Umbilical cord (tissue), 2 donors: ENCODE measurements around the gene LPCAT2. TPM values are rescaled to one million over a fixed set of nuclear protein-coding genes. Genes with fewer than 3 reads are reported as not detected.
"Not testable (repeated sequence)": the region's sequence is repeated elsewhere in the genome, so short reads cannot be mapped to it uniquely, and the experiment has no call there.

ENCODE experiments used
- DNase-seq: peaks from one replicate; pipeline ENCODE4 v3.0.0-alpha.2; 2015; ENCODE audit warnings: low spot score
- total RNA-seq: library from RNA; depleted of rRNA; stranded (reverse); fragments of >200 nt; gene quantifications from one replicate; pipeline ENCODE4 v1.2.3, GENCODE V29; 2014; ENCODE audit warnings: low replicate concordance; ENCODE audit not compliant: insufficient read depth

Gene LPCAT2
- total RNA-seq, 1 donor from 2014 or later, result 47.7 TPM

- peak; percentile 78 for DNase-seq
These were observed 76.8 kb downstream of the LPCAT2 start for GRCh38 chr16:55585631-55586030.

GRCh38 chr16:55588799-55589198, 79.9 kb downstream of the LPCAT2 start:
- DNase-seq, result no peak

GRCh38 chr16:55592306-55592705, 83.4 kb downstream of the LPCAT2 start:
- DNase-seq, result no peak

- peak; percentile 38 for DNase-seq
These were observed 89.1 kb downstream of the LPCAT2 start for GRCh38 chr16:55597928-55598327.

- DNase-seq, result peak; percentile 20
These were observed 97.0 kb downstream of the LPCAT2 start for GRCh38 chr16:55605754-55606336.

- DNase-seq, result no peak
These were observed 104.9 kb downstream of the LPCAT2 start for GRCh38 chr16:55613613-55614335.

- no peak for DNase-seq
These were observed 106.2 kb downstream of the LPCAT2 start for GRCh38 chr16:55615071-55615470.

- not testable (repeated sequence) for DNase-seq
These were observed 106.8 kb downstream of the LPCAT2 start for GRCh38 chr16:55615670-55616069.

- DNase-seq, result no peak
These were observed 112.9 kb downstream of the LPCAT2 start for GRCh38 chr16:55621771-55622170.

- no peak for DNase-seq
These were observed 113.4 kb downstream of the LPCAT2 start for GRCh38 chr16:55622272-55622671.

- DNase-seq, result no peak
These were observed 114.2 kb downstream of the LPCAT2 start for GRCh38 chr16:55622930-55623561.

GRCh38 chr16:55623640-55624039, 114.8 kb downstream of the LPCAT2 start:
- no peak for DNase-seq

- no peak for DNase-seq
These were observed 115.8 kb downstream of the LPCAT2 start for GRCh38 chr16:55624696-55625095.

GRCh38 chr16:55625843-55626242, 117.0 kb downstream of the LPCAT2 start:
- no peak for DNase-seq

- no peak for DNase-seq
These were observed 119.6 kb downstream of the LPCAT2 start for GRCh38 chr16:55628306-55628968.

GRCh38 chr16:55630774-55631173, 121.9 kb downstream of the LPCAT2 start:
- no peak for DNase-seq

GRCh38 chr16:55632259-55632658, 123.4 kb downstream of the LPCAT2 start:
- DNase-seq, result no peak

GRCh38 chr16:55634193-55634592, 125.3 kb downstream of the LPCAT2 start:
- DNase-seq, result no peak
